ENCODE results near the gene CRTC3. TPM values are rescaled to one million over a fixed set of nuclear protein-coding genes. Genes with fewer than 3 reads are reported as not detected.
A peak's percentile ranks its signal among the peaks of the same experiment; 100 is the strongest.

CRTC3 gene
- total RNA-seq, 2 experiments from 2014 or later = 5.6 to 14.7 TPM

DNA sequence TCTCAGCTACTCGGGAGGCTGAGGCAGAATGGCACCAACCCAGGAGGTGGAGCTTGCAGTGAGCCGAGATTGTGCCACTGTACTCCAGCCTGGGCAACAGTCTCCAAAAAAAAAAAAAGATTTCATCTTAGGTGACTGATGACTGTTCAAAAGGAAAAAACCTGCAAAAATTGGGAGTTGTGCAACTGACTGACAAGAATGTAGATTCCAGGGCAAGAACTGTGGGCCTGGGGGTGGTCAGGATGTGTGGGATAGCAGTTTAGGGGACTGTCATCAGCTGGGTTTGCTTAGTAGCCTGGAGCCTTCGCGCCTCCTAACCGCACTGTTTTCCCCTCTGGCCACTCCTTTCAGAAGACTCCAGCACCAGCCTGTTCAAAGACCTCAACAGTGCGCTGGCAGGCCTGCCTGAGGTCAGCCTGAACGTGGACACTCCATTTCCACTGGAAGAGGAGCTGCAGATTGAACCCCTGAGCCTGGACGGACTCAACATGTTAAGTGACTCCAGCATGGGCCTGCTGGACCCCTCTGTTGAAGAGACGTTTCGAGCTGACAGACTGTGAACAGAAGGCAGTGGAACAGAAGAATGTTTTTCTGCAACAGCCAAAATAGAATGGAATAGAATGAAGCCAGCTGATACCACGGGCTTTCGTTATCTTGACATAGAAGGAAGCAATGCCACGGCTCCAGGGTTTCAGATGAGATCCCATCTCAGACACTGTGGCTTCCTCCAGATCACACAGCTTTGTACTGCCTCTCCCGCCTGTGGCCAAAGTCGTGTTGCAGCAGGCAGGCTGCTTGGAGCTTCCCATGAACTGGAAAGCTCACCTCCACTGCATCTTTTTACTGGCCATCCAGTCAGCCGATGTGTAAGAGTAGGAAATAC, 112.1 kb downstream of the CRTC3 start:
- no TSS peak for BruUV-seq (replicated peaks)
- intact Hi-C loops (cut with micrococcal nuclease; ENCODE audit: unreplicated experiment) = no loop called here
- H2AFZ ChIP-seq (ENCODE audit: low read length) = no peak overlapping the region
- CTCF ChIA-PET (ENCODE audit: unreplicated experiment) = no interaction called here
- no peak overlapping the region for H3K4me2 ChIP-seq (ENCODE audit: low read length)
- no peaks in the 10 kb centered on the region for H3K4me1 ChIP-seq (ENCODE audit: insufficient read depth, low read length, poor library complexity, severe bottlenecking)
- POLR2A ChIA-PET = no interaction called here
- DNase-seq (ENCODE audit: low spot score) = no peak
- no peaks in the 10 kb centered on the region for H3K36me3 ChIP-seq (ENCODE audit: insufficient read depth, low read length)
- no peaks in the 10 kb centered on the region for H3K9me2 ChIP-seq (ENCODE audit: insufficient read depth, low read length)
- TF ChIP-seq EZH2phosphoT487 (IDR thresholded peaks at IDR 0.05; ENCODE audit: borderline replicate concordance, low read depth, low read length) = no peak
- TF ChIP-seq, protein P1, sequence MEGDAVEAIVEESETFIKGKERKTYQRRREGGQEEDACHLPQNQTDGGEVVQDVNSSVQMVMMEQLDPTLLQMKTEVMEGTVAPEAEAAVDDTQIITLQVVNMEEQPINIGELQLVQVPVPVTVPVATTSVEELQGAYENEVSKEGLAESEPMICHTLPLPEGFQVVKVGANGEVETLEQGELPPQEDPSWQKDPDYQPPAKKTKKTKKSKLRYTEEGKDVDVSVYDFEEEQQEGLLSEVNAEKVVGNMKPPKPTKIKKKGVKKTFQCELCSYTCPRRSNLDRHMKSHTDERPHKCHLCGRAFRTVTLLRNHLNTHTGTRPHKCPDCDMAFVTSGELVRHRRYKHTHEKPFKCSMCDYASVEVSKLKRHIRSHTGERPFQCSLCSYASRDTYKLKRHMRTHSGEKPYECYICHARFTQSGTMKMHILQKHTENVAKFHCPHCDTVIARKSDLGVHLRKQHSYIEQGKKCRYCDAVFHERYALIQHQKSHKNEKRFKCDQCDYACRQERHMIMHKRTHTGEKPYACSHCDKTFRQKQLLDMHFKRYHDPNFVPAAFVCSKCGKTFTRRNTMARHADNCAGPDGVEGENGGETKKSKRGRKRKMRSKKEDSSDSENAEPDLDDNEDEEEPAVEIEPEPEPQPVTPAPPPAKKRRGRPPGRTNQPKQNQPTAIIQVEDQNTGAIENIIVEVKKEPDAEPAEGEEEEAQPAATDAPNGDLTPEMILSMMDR (conservative IDR thresholded peaks at IDR 0.05; ENCODE audit: low read length) = no peak
- H3K79me2 ChIP-seq (ENCODE audit: insufficient read depth, low read depth, low read length) = no peaks in the 10 kb centered on the region
- H3K27ac ChIP-seq (ENCODE audit: low read depth, low read length, poor library complexity, severe bottlenecking) = no peak overlapping the region
- no peaks in the 10 kb centered on the region for H3K9me3 ChIP-seq (ENCODE audit: low read length)
- no peak overlapping the region for H3K4me3 ChIP-seq (ENCODE audit: low read depth, low read length, poor library complexity, severe bottlenecking)
- H4K20me1 ChIP-seq (ENCODE audit: insufficient read depth, low read length) = no peaks in the 10 kb centered on the region

DNA sequence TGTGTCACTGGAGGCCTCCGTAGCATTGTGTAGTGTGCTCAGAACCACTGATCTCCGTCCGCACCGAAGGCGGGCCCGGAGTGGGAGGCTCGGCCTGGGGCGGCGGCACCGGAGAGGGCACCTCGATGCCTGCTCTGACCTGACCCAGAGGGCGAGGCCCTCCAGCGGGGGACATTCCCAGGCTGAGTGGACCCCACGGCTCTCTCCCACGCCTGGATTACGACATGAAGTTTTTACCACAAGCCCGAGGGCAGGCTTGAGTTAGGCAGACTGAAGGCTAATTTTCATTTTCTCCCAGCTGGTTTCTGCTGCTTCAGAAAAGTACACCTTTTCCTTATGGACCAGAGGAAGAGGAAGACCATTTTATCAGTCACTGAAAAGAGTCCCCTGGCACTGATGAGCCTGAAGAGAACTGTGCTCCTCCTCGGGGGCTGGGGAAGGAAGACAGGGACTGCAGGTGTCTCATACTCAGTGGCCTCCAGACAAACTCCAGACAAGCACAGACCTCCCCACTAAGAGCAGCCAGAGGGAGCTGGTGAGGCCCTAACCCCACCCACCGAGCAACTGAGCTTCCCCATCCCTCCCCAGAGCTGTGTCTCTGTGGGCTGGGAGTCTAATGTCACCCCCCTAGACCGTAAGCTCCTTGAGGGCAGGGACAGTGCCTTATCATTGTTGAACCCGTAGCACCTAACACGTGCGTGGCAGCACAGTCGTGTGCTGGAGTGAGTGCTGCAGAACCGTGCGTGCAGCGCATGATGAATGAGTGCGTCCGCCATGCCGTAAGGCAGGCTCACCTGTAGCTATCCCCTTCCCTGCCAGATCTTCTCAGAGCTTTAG, 113.0 kb downstream of the CRTC3 start:
- Histone ChIP-seq H3K4me3 (ENCODE audit: low read depth, low read length, poor library complexity, severe bottlenecking) (no peak overlapping the region), H2AFZ (ENCODE audit: low read length) (no peak overlapping the region), H3K79me2 (ENCODE audit: insufficient read depth, low read depth, low read length) (no peaks in the 10 kb centered on the region), H3K27ac (ENCODE audit: low read depth, low read length, poor library complexity, severe bottlenecking) (no peak overlapping the region), H3K4me2 (ENCODE audit: low read length) (no peak overlapping the region), H3K4me1 (ENCODE audit: insufficient read depth, low read length, poor library complexity, severe bottlenecking) (no peaks in the 10 kb centered on the region), H3K36me3 (ENCODE audit: insufficient read depth, low read length) (no peaks in the 10 kb centered on the region), H3K9me2 (ENCODE audit: insufficient read depth, low read length) (no peaks in the 10 kb centered on the region), H3K9me3 (ENCODE audit: low read length) (no peaks in the 10 kb centered on the region), H4K20me1 (ENCODE audit: insufficient read depth, low read length) (no peaks in the 10 kb centered on the region)
- intact Hi-C loops (cut with micrococcal nuclease; ENCODE audit: unreplicated experiment) = no loop called here
- TF ChIP-seq, protein P1 (conservative IDR thresholded peaks at IDR 0.05; ENCODE audit: low read length) = peak; percentile 61
- no peak for TF ChIP-seq EZH2phosphoT487 (IDR thresholded peaks at IDR 0.05; ENCODE audit: borderline replicate concordance, low read depth, low read length)
- ChIA-PET CTCF (ENCODE audit: unreplicated experiment) (interaction anchor here (0.8 kb wide), 1 partner anchor 120 kb away, joined by 3 read pairs; no protein-coding TSS in a partner anchor), POLR2A (interaction anchor here (0.5 to 0.6 kb wide), 4 partner anchors 43 to 189 kb away, joined by 3 read pairs; no protein-coding TSS in a partner anchor)
- no TSS peak for BruUV-seq (replicated peaks)
- DNase-seq (ENCODE audit: low spot score) = peak; percentile 46

Data from OCI-LY7 (cell line).